Prostate gland (tissue), 2 donors: ENCODE data around the gene PDE7B.

Experiments used
- POLR2A ChIP-seq: fragments of 450-650 bp; IDR thresholded peaks from one replicate; pipeline ENCODE4 v1.6.1; 2016; ENCODE audit warnings: antibody characterized with exemption, mild to moderate bottlenecking
- POLR2AphosphoS5 ChIP-seq: sonication (generic); formaldehyde crosslinking; IDR thresholded peaks from one replicate; pipeline ENCODE4 v1.6.1; 2017; ENCODE audit warnings: antibody characterized with exemption
- TF ChIP-seq, protein P1 (sequence below), 4 experiments: fragments of 200-600 bp in 2 of 4; fragments of 450-650 bp in 2 of 4; sonication (generic) in 2 of 4; IDR thresholded peaks; 1 replicate in 3 of 4; 2 replicates in 1 of 4; pipeline ENCODE4 v1.5.1; 2016 to 2019; ENCODE audit warnings: antibody characterized with exemption in 4 of 4, mild to moderate bottlenecking in 2 of 4, moderate library complexity in 2 of 4

DNA sequence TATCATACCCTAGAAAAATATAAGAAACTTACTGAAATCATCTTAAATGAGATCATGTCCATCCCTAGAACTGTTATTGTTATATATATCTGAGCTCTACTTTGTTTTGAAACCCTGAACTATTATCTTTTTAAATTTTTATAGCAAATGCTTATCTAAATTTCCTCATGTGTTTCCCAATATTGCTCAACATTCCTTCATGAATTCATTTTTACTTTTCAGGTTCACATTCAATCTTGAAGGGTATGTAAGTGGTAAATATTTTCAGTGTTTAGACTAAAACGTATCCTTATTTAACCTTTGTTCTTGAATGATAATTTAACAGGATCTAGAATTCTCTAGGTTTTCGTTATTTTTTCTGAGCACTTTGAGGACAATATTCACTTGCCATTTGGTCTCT is 23.9 kb downstream of the PDE7B start:
- TF ChIP-seq, protein P1, sequence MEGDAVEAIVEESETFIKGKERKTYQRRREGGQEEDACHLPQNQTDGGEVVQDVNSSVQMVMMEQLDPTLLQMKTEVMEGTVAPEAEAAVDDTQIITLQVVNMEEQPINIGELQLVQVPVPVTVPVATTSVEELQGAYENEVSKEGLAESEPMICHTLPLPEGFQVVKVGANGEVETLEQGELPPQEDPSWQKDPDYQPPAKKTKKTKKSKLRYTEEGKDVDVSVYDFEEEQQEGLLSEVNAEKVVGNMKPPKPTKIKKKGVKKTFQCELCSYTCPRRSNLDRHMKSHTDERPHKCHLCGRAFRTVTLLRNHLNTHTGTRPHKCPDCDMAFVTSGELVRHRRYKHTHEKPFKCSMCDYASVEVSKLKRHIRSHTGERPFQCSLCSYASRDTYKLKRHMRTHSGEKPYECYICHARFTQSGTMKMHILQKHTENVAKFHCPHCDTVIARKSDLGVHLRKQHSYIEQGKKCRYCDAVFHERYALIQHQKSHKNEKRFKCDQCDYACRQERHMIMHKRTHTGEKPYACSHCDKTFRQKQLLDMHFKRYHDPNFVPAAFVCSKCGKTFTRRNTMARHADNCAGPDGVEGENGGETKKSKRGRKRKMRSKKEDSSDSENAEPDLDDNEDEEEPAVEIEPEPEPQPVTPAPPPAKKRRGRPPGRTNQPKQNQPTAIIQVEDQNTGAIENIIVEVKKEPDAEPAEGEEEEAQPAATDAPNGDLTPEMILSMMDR (IDR thresholded peaks at IDR 0.05): no peak
- TF ChIP-seq POLR2AphosphoS5 (no peak), POLR2A (no peak)
